PC-3 (cell line): ENCODE data around the gene GRIK5. TPM values are rescaled to one million over a fixed set of nuclear protein-coding genes. Genes with fewer than 3 reads are reported as not detected.

ENCODE experiments used
- ATAC-seq: fragments of 200-7000 bp; cut with Tn5 transposase; 2 replicates; pipeline ENCODE4 v1.9.1; 2020; ENCODE audit warnings: mild to moderate bottlenecking, moderate library complexity
- BruUV-seq: library from RNA; stranded (reverse); fragments of 400-500 nt; replicated peaks from 2 replicates; lab custom pipeline; 2021; lab: Mats Ljungman, UMichigan
- CTCF ChIA-PET: fragments of 300-600 bp; sonication (Branson Sonifier 250); formaldehyde crosslinking; loops from one replicate; lab custom pipeline; 2022; ENCODE audit warnings: antibody characterized with exemption; lab: Charles Lee
- POLR2A ChIA-PET: fragments of 300-600 bp; sonication (Branson Sonifier 250); formaldehyde crosslinking; loops from one replicate; lab custom pipeline; 2022; ENCODE audit warnings: antibody characterized with exemption; ENCODE audit not compliant: unreplicated experiment; lab: Charles Lee
- DNase-seq: peaks from one replicate; pipeline ENCODE4 v3.0.0-alpha.2; 2015
- H2AFZ ChIP-seq: fragments of 300-600 bp; sonication (generic); 2 replicates; pipeline ENCODE4 v1.6.0; 2016; ENCODE audit warnings: antibody characterized with exemption, low read length
- H3F3A ChIP-seq: fragments of 300-600 bp; sonication (generic); one replicate; pipeline ENCODE4 v1.6.0; 2017; ENCODE audit warnings: antibody characterized with exemption, low read length, control low read depth, mild to moderate bottlenecking; ENCODE audit not compliant: unreplicated experiment
- H3K27ac ChIP-seq: fragments of 300-600 bp; sonication (generic); 2 replicates; pipeline ENCODE4 v1.5.1; 2016; ENCODE audit warnings: mild to moderate bottlenecking, low read length
- H3K27me3 ChIP-seq: fragments of 300-600 bp; sonication (generic); 2 replicates; pipeline ENCODE4 v1.6.1; 2016; ENCODE audit warnings: low read length, mixed read lengths
- H3K36me3 ChIP-seq: fragments of 300-600 bp; sonication (generic); 2 replicates; pipeline ENCODE4 v1.6.1; 2016; ENCODE audit warnings: low read depth, mixed run types, low read length, mixed read lengths
- H3K4me1 ChIP-seq: fragments of 300-600 bp; sonication (generic); 2 replicates; pipeline ENCODE4 v1.5.1; 2016; ENCODE audit warnings: low read length; ENCODE audit not compliant: insufficient read depth
- H3K4me2 ChIP-seq: fragments of 300-600 bp; sonication (generic); 2 replicates; pipeline ENCODE4 v1.6.0; 2016; ENCODE audit warnings: low read length
- H3K4me3 ChIP-seq: fragments of 300-600 bp; sonication (generic); 2 replicates; pipeline ENCODE4 v1.5.1; 2016; ENCODE audit warnings: mild to moderate bottlenecking, low read length, mixed read lengths
- H3K79me2 ChIP-seq: fragments of 300-600 bp; sonication (generic); 2 replicates; pipeline ENCODE4 v1.6.1; 2017; ENCODE audit warnings: low read length, mixed read lengths
- H3K9ac ChIP-seq: fragments of 300-600 bp; sonication (generic); 2 replicates; pipeline ENCODE4 v1.6.0; 2016; ENCODE audit warnings: mild to moderate bottlenecking, low read length
- H3K9me2 ChIP-seq: fragments of 300-600 bp; sonication (generic); replicated peaks from 2 replicates; pipeline ENCODE4 v1.6.1; 2016; ENCODE audit warnings: mixed run types, low read length, mixed read lengths
- H3K9me3 ChIP-seq: fragments of 300-600 bp; sonication (generic); 2 replicates; pipeline ENCODE4 v1.6.1; 2016; ENCODE audit warnings: low read length, mixed read lengths
- H4K20me1 ChIP-seq: fragments of 300-600 bp; sonication (generic); 2 replicates; pipeline ENCODE4 v1.6.1; 2016; ENCODE audit warnings: low read length, mixed read lengths
- CTCF ChIP-seq: fragments of 300-600 bp; sonication (generic); conservative IDR thresholded peaks from 2 replicates; pipeline ENCODE4 v1.5.1; 2017; ENCODE audit warnings: antibody characterized with exemption, low read depth, mild to moderate bottlenecking, low read length
- EZH2 ChIP-seq: fragments of 300-600 bp; sonication (generic); IDR thresholded peaks from one replicate; pipeline ENCODE4 v1.6.1; 2017; ENCODE audit warnings: antibody characterized with exemption, mild to moderate bottlenecking, low read length; ENCODE audit not compliant: unreplicated experiment
- EZH2phosphoT487 ChIP-seq: fragments of 300-600 bp; sonication (generic); IDR thresholded peaks from 2 replicates; pipeline ENCODE4 v1.6.1; 2018; ENCODE audit warnings: mild to moderate bottlenecking, antibody characterized with exemption, low read length, borderline replicate concordance
- intact Hi-C: fragments of 100-400 bp; cut with micrococcal nuclease; formaldehyde crosslinking; loops from 2 replicates; pipeline ENCODE4 v1.9.0; 2023
- total RNA-seq: library from RNA; depleted of rRNA; stranded (reverse); fragments of >200 nt; gene quantifications from 2 replicates; pipeline ENCODE4 v1.2.3, GENCODE V29; 2014

The GRIK5 gene
- total RNA-seq, 1 experiment from 2014 or later = not detected

GRCh38 chr19:42059196-42059595 lies 10.8 kb downstream of the GRIK5 start:
- H3K4me3 ChIP-seq = no peak overlapping the region
- TF ChIP-seq EZH2 (no peak), CTCF (no peak), EZH2phosphoT487 (no peak)
- H3K9me2 ChIP-seq = no peaks in the 10 kb centered on the region
- no peak overlapping the region for H3K9ac ChIP-seq
- H4K20me1 ChIP-seq = no peaks in the 10 kb centered on the region
- H3K4me2 ChIP-seq = no peak overlapping the region
- ChIA-PET POLR2A (no interaction called here), CTCF (no interaction called here)
- no peak overlapping the region for H3K27ac ChIP-seq
- H3K27me3 ChIP-seq = no peaks in the 10 kb centered on the region
- no peaks in the 10 kb centered on the region for H3K4me1 ChIP-seq
- no peaks in the 10 kb centered on the region for H3K36me3 ChIP-seq
- BruUV-seq = no TSS peak
- no peak overlapping the region for H2AFZ ChIP-seq
- H3K9me3 ChIP-seq = no peaks in the 10 kb centered on the region
- ATAC-seq = no peak
- no peaks in the 10 kb centered on the region for H3K79me2 ChIP-seq
- H3F3A ChIP-seq = no peaks in the 10 kb centered on the region
- intact Hi-C loops = no loop called here
- no peak for DNase-seq

- H3K4me3 ChIP-seq = no peak overlapping the region
- H3K79me2 ChIP-seq = no peaks in the 10 kb centered on the region
- no peaks in the 10 kb centered on the region for H3K36me3 ChIP-seq
- POLR2A ChIA-PET = no interaction called here
- ATAC-seq = no peak
- intact Hi-C loops = no loop called here
- no peaks in the 10 kb centered on the region for H3K27me3 ChIP-seq
- H3K9me3 ChIP-seq = no peaks in the 10 kb centered on the region
- no peaks in the 10 kb centered on the region for H3F3A ChIP-seq
- CTCF ChIA-PET = no interaction called here
- H3K27ac ChIP-seq = no peak overlapping the region
- no peak overlapping the region for H2AFZ ChIP-seq
- no peak for DNase-seq
- H4K20me1 ChIP-seq = no peaks in the 10 kb centered on the region
- no peak overlapping the region for H3K9ac ChIP-seq
- peaks cover 13% of the 10 kb centered on the region for H3K4me1 ChIP-seq
- BruUV-seq = no TSS peak
- no peak for TF ChIP-seq EZH2
- H3K9me2 ChIP-seq = no peaks in the 10 kb centered on the region
- no peak overlapping the region for H3K4me2 ChIP-seq
These were observed 12.2 kb downstream of the GRIK5 start for GRCh38 chr19:42057846-42058245.

- no peak overlapping the region for H3K9ac ChIP-seq
- H3K9me2 ChIP-seq = no peaks in the 10 kb centered on the region
- H3K9me3 ChIP-seq = no peaks in the 10 kb centered on the region
- no peak overlapping the region for H3K4me3 ChIP-seq
- H3K79me2 ChIP-seq = no peaks in the 10 kb centered on the region
- intact Hi-C loops = no loop called here
- H3K27me3 ChIP-seq = no peaks in the 10 kb centered on the region
- H2AFZ ChIP-seq = no peak overlapping the region
- CTCF ChIA-PET = no interaction called here
- H3F3A ChIP-seq = no peaks in the 10 kb centered on the region
- no peak overlapping the region for H3K4me2 ChIP-seq
- H3K27ac ChIP-seq = no peak overlapping the region
- TF ChIP-seq EZH2 (no peak), CTCF (no peak), EZH2phosphoT487 (no peak)
- DNase-seq = no peak
- H3K4me1 ChIP-seq = peaks cover 37% of the 10 kb centered on the region
- POLR2A ChIA-PET = no interaction called here
- BruUV-seq = no TSS peak
- no peaks in the 10 kb centered on the region for H4K20me1 ChIP-seq
- ATAC-seq = no peak
- H3K36me3 ChIP-seq = no peaks in the 10 kb centered on the region
These were observed 15.8 kb downstream of the GRIK5 start for GRCh38 chr19:42054205-42054604.
